ENCODE measurements around the gene TIMM17A. TPM values are rescaled to one million over a fixed set of nuclear protein-coding genes. Genes with fewer than 3 reads are reported as not detected.

TIMM17A gene
- total and polyA plus RNA-seq, 2 donors (not counting 1 experiment from before 2014, with no cell fraction given): 47.7 to 103 TPM

GRCh38 chr1:201928266-201928665 is 27.0 kb upstream of the TIMM17A start:
- Histone ChIP-seq H3K4me1 (ENCODE audit: control insufficient read depth, extremely low read depth, insufficient read depth, low read length) (peaks cover 2% of the 10 kb centered on the region), H3K27ac (ENCODE audit: insufficient read depth, low read length) (no peak overlapping the region), H3K9ac (ENCODE audit: insufficient read depth, low read length) (no peak overlapping the region), H2AFZ (ENCODE audit: low read length) (no peak overlapping the region), H3K9me3 (ENCODE audit: control insufficient read depth, insufficient read depth, low read depth, low read length) (no peaks in the 10 kb centered on the region), H3K79me2 (ENCODE audit: control insufficient read depth, insufficient read depth, low read length) (no peaks in the 10 kb centered on the region), H3K36me3 (ENCODE audit: control insufficient read depth, insufficient read depth, low read length) (no peaks in the 10 kb centered on the region), H3K4me2 (ENCODE audit: extremely low read depth, insufficient read depth, low read length) (no peak overlapping the region), H4K20me1 (ENCODE audit: control insufficient read depth, extremely low read depth, insufficient read depth, low read length) (no peaks in the 10 kb centered on the region), H3K4me3 (replicated peaks in 1 of 4; ENCODE audit: control extremely low read depth in 1 of 4, insufficient read depth in 1 of 4, low read depth in 3 of 4, low read length in 4 of 4) (no peak overlapping the region), H3K27me3 (ENCODE audit: control insufficient read depth, insufficient read depth, low read length) (no peaks in the 10 kb centered on the region)
- DNase-seq (ENCODE audit: low read depth in 2 of 2): no peak
- TF ChIP-seq CTCF (conservative IDR thresholded peaks at IDR 0.05 in 1 of 2, IDR thresholded peaks at IDR 0.05 in 1 of 2; ENCODE audit: low read depth in 1 of 2, low read length in 2 of 2) (no peak), EZH2 (IDR thresholded peaks at IDR 0.05; ENCODE audit: low read length, missing control alignments) (no peak)

- Histone ChIP-seq H3K27ac (ENCODE audit: insufficient read depth, low read length) (no peak overlapping the region), H3K36me3 (ENCODE audit: control insufficient read depth, insufficient read depth, low read length) (no peaks in the 10 kb centered on the region), H3K4me3 (replicated peaks in 1 of 4; ENCODE audit: control extremely low read depth in 1 of 4, insufficient read depth in 1 of 4, low read depth in 3 of 4, low read length in 4 of 4) (no peak overlapping the region), H4K20me1 (ENCODE audit: control insufficient read depth, extremely low read depth, insufficient read depth, low read length) (no peaks in the 10 kb centered on the region), H3K9ac (ENCODE audit: insufficient read depth, low read length) (no peak overlapping the region), H3K79me2 (ENCODE audit: control insufficient read depth, insufficient read depth, low read length) (no peaks in the 10 kb centered on the region), H3K4me2 (ENCODE audit: extremely low read depth, insufficient read depth, low read length) (no peak overlapping the region), H3K9me3 (ENCODE audit: control insufficient read depth, insufficient read depth, low read depth, low read length) (no peaks in the 10 kb centered on the region), H2AFZ (ENCODE audit: low read length) (no peak overlapping the region), H3K27me3 (ENCODE audit: control insufficient read depth, insufficient read depth, low read length) (no peaks in the 10 kb centered on the region), H3K4me1 (ENCODE audit: control insufficient read depth, extremely low read depth, insufficient read depth, low read length) (peaks cover 9% of the 10 kb centered on the region)
- TF ChIP-seq CTCF (conservative IDR thresholded peaks at IDR 0.05 in 1 of 2, IDR thresholded peaks at IDR 0.05 in 1 of 2; ENCODE audit: low read depth in 1 of 2, low read length in 2 of 2): no peak
- no peak for TF ChIP-seq EZH2 (IDR thresholded peaks at IDR 0.05; ENCODE audit: low read length, missing control alignments)
- no peak for DNase-seq (ENCODE audit: low read depth in 2 of 2)
Observed at GRCh38 chr1:201930137-201930536, 25.2 kb upstream of the TIMM17A start.

GRCh38 chr1:201930803-201931202 is 24.5 kb upstream of the TIMM17A start:
- DNase-seq (ENCODE audit: low read depth in 2 of 2): no peak
- H3K4me1 ChIP-seq (ENCODE audit: control insufficient read depth, extremely low read depth, insufficient read depth, low read length): peaks cover 9% of the 10 kb centered on the region
- no peaks in the 10 kb centered on the region for H4K20me1 ChIP-seq (ENCODE audit: control insufficient read depth, extremely low read depth, insufficient read depth, low read length)
- H2AFZ ChIP-seq (ENCODE audit: low read length): no peak overlapping the region
- TF ChIP-seq EZH2 (IDR thresholded peaks at IDR 0.05; ENCODE audit: low read length, missing control alignments) (no peak), CTCF (conservative IDR thresholded peaks at IDR 0.05 in 1 of 2, IDR thresholded peaks at IDR 0.05 in 1 of 2; ENCODE audit: low read depth in 1 of 2, low read length in 2 of 2) (no peak)
- no peaks in the 10 kb centered on the region for H3K36me3 ChIP-seq (ENCODE audit: control insufficient read depth, insufficient read depth, low read length)
- H3K27ac ChIP-seq (ENCODE audit: insufficient read depth, low read length): no peak overlapping the region
- no peak overlapping the region for H3K9ac ChIP-seq (ENCODE audit: insufficient read depth, low read length)
- no peaks in the 10 kb centered on the region for H3K27me3 ChIP-seq (ENCODE audit: control insufficient read depth, insufficient read depth, low read length)
- H3K79me2 ChIP-seq (ENCODE audit: control insufficient read depth, insufficient read depth, low read length): no peaks in the 10 kb centered on the region
- H3K4me2 ChIP-seq (ENCODE audit: extremely low read depth, insufficient read depth, low read length): no peak overlapping the region
- no peak overlapping the region for H3K4me3 ChIP-seq (replicated peaks in 1 of 4; ENCODE audit: control extremely low read depth in 1 of 4, insufficient read depth in 1 of 4, low read depth in 3 of 4, low read length in 4 of 4)
- no peaks in the 10 kb centered on the region for H3K9me3 ChIP-seq (ENCODE audit: control insufficient read depth, insufficient read depth, low read depth, low read length)

Data from fibroblast of lung (primary cell).